Small intestine (tissue), 7 donors: Measurements from ENCODE around the gene KLK15. TPM values are rescaled to one million over a fixed set of nuclear protein-coding genes. Genes with fewer than 3 reads are reported as not detected.
A peak's percentile ranks its signal among the peaks of the same experiment; 100 is the strongest.

ENCODE experiments used
- DNase-seq, 2 donors: peaks; one replicate each; pipeline versions ENCODE4 v3.0.0 to v3.0.0-alpha.2; 2013
- FAIRE-seq: peaks from 2 replicates; lab custom pipeline; 2012; peaks lifted over from hg19 to GRCh38; lab: Jason Lieb, UNC
- H3K27ac ChIP-seq, 3 donors: one replicate each; pipeline ENCODE4 v1.5.1; 2013; ENCODE audit warnings: low read length in 2 of 3, mild to moderate bottlenecking in 2 of 3, control low read depth in 1 of 3, inconsistent platforms in 1 of 3, low read depth in 1 of 3, moderate library complexity in 1 of 3
- H3K27me3 ChIP-seq, 3 donors: one replicate each; pipeline ENCODE4 v1.6.1; 2013; ENCODE audit warnings: low read length in 3 of 3, inconsistent platforms in 1 of 3; ENCODE audit not compliant: control insufficient read depth in 3 of 3, insufficient read depth in 3 of 3
- H3K36me3 ChIP-seq, 3 donors: one replicate each; pipeline ENCODE4 v1.6.1; 2013; ENCODE audit warnings: low read length in 3 of 3, inconsistent platforms in 1 of 3, low read depth in 1 of 3, mild to moderate bottlenecking in 1 of 3, moderate library complexity in 1 of 3; ENCODE audit not compliant: control insufficient read depth in 3 of 3, insufficient read depth in 2 of 3
- H3K4me1 ChIP-seq, 3 donors: one replicate each; pipeline ENCODE4 v1.6.1; 2013; ENCODE audit warnings: low read length in 2 of 3, inconsistent platforms in 1 of 3, low read depth in 1 of 3, mild to moderate bottlenecking in 1 of 3, moderate library complexity in 1 of 3; ENCODE audit not compliant: control insufficient read depth in 3 of 3, insufficient read depth in 2 of 3
- H3K4me3 ChIP-seq, 3 donors: one replicate each; pipeline ENCODE4 v1.5.1; 2013; ENCODE audit warnings: low read length in 3 of 3, control low read depth in 1 of 3, inconsistent platforms in 1 of 3, low read depth in 1 of 3, mild to moderate bottlenecking in 1 of 3, moderate library complexity in 1 of 3
- H3K9me3 ChIP-seq, 2 donors: one replicate each; pipeline ENCODE4 v1.6.1; 2013; ENCODE audit warnings: low read depth in 1 of 2, low read length in 1 of 2; ENCODE audit not compliant: control insufficient read depth in 2 of 2, insufficient read depth in 1 of 2
- WGBS, 3 donors: extraction: QIAGEN DNeasy Blood & Tissue Kit; methylation state at CpG; one replicate each; pipeline ENCODE4 v1.1.7; 2013; 5-methylcytosine and 5-hydroxymethylcytosine counted together
- polyA plus RNA-seq, 4 donors: library from polyadenylated mRNA; stranded (reverse) in 3 of 4; unstranded in 1 of 4; fragments of 200-250 nt in 3 of 4; fragments of 120-200 nt in 1 of 4; gene quantifications; one replicate each; pipeline versions ENCODE4 v1.2.1 to v1.2.3, GENCODE V29; 2013
- donor health status: healthy with polysubstance abuse.
- donor health status: control.
- donor health status: control.
- donor health status: Bipolar disorder and iron deficiency.
- donor health status: healthy.

KLK15 gene
- polyA plus RNA-seq, 4 donors = 0.24 TPM; not detected in 3

DNA sequence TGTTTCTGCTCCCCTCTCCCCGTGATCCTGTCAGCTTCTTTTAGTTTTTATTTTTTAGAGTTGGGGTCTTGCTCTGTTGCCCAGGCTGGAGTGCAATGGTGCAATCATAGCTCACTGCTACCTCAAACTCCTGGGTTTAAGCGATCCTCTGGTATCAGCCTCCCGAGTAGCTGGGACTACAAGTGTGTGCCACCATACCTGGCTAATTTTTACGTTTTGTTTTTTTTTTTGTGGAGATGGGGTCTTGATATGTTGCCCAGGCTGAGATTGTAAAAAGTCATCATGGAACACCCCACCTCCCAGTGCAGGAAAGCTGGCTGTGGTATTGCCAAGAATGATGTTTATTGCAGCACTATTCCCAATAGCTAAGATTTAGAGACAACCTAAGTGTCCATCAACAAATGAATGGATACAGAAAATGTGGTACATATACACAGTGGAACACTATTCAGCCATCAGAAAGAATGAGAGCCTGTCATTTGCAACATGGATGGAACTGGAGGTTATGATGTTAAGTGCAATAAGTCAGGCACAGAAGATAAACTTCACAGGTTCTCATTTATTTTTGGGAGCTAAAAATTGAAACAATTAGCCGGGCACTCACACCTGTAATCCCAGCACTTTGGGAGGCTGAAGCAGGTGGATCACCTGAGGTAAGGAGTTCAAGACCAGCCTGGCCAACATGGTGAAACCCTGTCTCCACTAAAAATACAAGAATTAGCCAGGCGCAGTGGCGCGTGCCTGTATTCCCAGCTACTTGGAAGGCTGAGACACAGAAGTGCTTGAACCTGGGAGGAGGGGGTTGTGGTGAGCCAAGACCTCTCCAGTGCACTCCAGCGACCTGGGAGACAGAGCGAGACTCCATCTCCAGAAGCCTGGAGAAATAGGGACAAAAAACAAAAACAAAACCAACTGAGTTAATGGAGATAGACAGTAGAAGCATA is 6.6 kb upstream of the KLK15 start:
- no peaks in the 10 kb centered on the region for H3K36me3 ChIP-seq
- FAIRE-seq = no peak
- no peak overlapping the region for H3K27ac ChIP-seq
- peaks cover 0 to 6% (median 0%) of the 10 kb centered on the region in 3 donors for H3K4me1 ChIP-seq
- H3K4me3 ChIP-seq = no peak overlapping the region
- no peak for DNase-seq
- peaks cover 0 to 9% of the 10 kb centered on the region in 2 donors for H3K9me3 ChIP-seq
- 78 to 80% (median 79%) methylated on average over 10 of the region's 10 CpGs for WGBS, 3 donors
- peaks cover 0 to 9% (median 5%) of the 10 kb centered on the region in 3 donors for H3K27me3 ChIP-seq

- H3K36me3 ChIP-seq = no peaks in the 10 kb centered on the region
Measured at GRCh38 chr19:50838239-50838638, 4.9 kb upstream of the KLK15 start.

DNA sequence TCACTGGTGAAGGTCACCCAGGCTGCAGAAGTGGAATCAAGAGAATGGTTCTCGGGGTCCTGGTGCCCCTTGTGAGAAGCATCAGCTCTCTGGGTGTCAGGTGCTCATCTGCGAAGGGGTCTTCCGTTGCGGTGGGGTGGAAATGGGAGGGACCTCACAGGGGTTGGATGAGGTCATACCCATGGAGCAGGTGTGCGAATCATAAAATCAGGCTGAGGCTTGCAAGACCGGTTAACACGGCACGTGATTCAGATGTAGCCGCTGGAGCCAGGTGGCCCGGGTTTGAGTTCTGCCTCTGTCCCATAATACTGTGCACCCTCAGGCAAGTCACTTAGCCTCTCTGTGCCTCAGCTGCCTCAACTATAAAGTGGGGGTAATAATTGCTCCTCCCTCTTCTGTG is 3.9 kb upstream of the KLK15 start:
- H3K4me1 ChIP-seq = peaks cover 0 to 6% (median 0%) of the 10 kb centered on the region in 3 donors
- H3K9me3 ChIP-seq = peaks cover 0 to 2% of the 10 kb centered on the region in 2 donors
- peak in 1 of 2 donors; percentile 50 for DNase-seq
- H3K4me3 ChIP-seq = no peak overlapping the region
- peaks cover 0 to 5% (median 5%) of the 10 kb centered on the region in 3 donors for H3K27me3 ChIP-seq
- no peak overlapping the region for H3K27ac ChIP-seq
- no peaks in the 10 kb centered on the region for H3K36me3 ChIP-seq
- 15 to 57% (median 32%) methylated on average over 10 of the region's 10 CpGs for WGBS, 3 donors
- no peak for FAIRE-seq

More at GRCh38 chr19:50838239-50838638, 4.9 kb upstream of the KLK15 start:
- H3K4me1 ChIP-seq = peaks cover 0 to 6% (median 0%) of the 10 kb centered on the region in 3 donors
- no peak overlapping the region for H3K4me3 ChIP-seq
- FAIRE-seq (no peak), DNase-seq (no peak)
- H3K27ac ChIP-seq = no peak overlapping the region
- H3K27me3 ChIP-seq = peaks cover 0 to 5% (median 5%) of the 10 kb centered on the region in 3 donors
- H3K9me3 ChIP-seq = peaks cover 0 to 3% of the 10 kb centered on the region in 2 donors
- WGBS, 3 donors = 18 to 31% (median 29%) methylated on average over 6 of the region's 6 CpGs

- no peaks in the 10 kb centered on the region for H3K9me3 ChIP-seq
- WGBS, 3 donors = 14 to 47% (median 30%) methylated on average over 19 of the region's 19 CpGs
- peaks cover 0 to 6% (median 0%) of the 10 kb centered on the region in 3 donors for H3K4me1 ChIP-seq
- no peaks in the 10 kb centered on the region for H3K36me3 ChIP-seq
- DNase-seq (no peak), FAIRE-seq (no peak)
- H3K4me3 ChIP-seq = no peak overlapping the region
- H3K27ac ChIP-seq = no peak overlapping the region
- H3K27me3 ChIP-seq = peaks cover 0 to 5% (median 5%) of the 10 kb centered on the region in 3 donors
Measured at GRCh38 chr19:50836543-50837195, 3.3 kb upstream of the KLK15 start.

DNA sequence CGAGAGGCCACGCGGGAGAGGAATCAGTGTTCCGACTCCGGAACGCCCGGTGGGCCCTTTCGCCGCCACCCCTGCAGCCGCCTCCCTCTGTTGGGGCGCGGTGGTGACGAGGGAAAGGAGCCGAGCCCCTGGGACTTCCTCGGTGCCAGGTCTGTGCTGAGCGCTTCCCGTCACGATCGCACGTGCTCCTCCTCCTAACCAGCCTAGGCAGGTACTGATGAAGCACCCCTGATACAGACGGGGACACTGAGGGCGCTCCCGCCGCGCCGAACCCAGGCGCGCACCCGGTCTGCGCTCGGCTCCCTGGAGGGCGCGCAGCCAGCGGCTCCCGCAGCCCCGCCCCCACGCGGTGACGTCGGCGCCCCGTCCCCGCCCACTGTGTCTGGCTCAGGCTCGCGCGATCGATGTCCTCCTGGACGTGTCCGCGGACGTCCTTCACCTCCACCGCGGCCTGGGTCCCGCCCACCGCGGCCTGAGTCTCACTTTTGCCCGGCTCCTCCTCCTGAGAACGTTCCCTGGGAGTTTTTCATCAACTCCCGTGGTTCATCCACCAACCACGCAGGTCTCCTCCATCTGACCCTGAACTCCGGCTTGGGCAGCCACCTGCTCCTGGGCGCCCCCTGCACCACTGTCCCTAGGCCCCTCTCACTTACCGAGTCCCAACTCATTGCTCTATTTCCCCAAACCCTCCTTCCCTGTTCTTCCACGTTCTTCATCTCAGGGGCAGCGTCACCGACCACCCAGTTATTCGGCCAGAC is 2.6 kb upstream of the KLK15 start:
- DNase-seq (peak; percentile 83 to 89), FAIRE-seq (no peak)
- H3K9me3 ChIP-seq = no peaks in the 10 kb centered on the region
- no peaks in the 10 kb centered on the region for H3K36me3 ChIP-seq
- H3K27ac ChIP-seq = peak overlapping the region in 1 of 3 donors; percentile 49
- peak overlapping the region; percentile 39 to 57 (median 53) for H3K4me3 ChIP-seq
- H3K27me3 ChIP-seq = peaks cover 0 to 5% (median 5%) of the 10 kb centered on the region in 3 donors
- peaks cover 0 to 6% (median 0%) of the 10 kb centered on the region in 3 donors for H3K4me1 ChIP-seq
- WGBS, 3 donors = 2% methylated on average over 50 to 67 of the region's 67 CpGs

DNA sequence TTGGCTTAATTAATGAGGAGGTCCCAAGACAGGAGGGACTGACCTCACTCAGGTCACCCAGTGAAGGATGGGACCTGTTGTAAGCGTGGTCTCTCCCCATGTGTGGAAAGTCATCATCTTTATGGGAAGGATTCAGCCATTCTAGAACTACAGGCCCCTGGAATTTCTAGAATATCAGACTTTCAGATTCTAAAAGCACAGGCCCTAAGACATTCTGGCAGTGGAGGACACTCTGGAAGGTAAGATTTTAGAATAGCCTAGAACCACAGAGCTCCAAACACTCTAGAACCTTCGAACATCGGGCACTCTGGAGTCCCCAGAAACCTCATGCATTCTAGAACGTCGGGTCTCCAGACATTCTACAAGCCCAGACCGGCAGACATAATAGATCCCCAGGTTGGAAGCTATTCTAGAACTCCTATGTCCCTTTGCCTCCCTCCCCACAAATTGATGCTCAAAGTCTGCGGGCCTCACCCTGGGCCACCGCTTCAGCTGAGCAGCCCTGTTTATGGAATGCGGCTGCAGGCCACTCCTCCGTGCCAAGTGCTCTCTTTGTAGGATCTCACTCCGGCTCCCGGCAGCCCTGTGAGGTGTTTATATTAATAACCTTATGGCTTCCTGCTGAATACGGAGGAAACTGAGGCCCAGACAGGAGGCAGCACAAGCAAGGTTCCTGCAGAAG is 1.9 kb upstream of the KLK15 start:
- peaks cover 0 to 5% (median 5%) of the 10 kb centered on the region in 3 donors for H3K27me3 ChIP-seq
- H3K4me3 ChIP-seq = peak overlapping the region; percentile 39 to 57 (median 53)
- no peaks in the 10 kb centered on the region for H3K36me3 ChIP-seq
- DNase-seq (peak in 1 of 2 donors; percentile 64), FAIRE-seq (no peak)
- H3K9me3 ChIP-seq = no peaks in the 10 kb centered on the region
- peaks cover 0 to 6% (median 0%) of the 10 kb centered on the region in 3 donors for H3K4me1 ChIP-seq
- peak overlapping the region in 1 of 3 donors; percentile 49 for H3K27ac ChIP-seq
- 18 to 30% (median 27%) methylated on average over 13 of the region's 13 CpGs for WGBS, 3 donors

DNA sequence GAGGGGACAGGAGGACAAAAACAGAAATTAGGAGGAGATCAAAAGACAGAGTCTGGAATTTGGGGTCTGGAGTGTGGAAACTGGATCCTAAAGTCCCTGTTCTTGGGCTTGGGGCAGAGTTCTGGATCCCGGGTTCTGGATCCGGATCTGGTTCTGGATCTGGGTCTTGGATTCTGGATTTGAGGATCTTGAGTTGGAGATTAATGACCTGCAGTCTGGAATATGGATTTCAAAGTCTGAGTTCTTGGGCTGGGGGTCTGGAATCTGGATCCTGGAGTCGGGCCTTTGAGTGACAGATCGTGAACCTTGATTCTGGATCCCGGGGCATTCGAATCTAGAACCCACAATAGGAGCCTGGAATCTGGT is 411 bp upstream of the KLK15 start:
- Histone ChIP-seq H3K27me3 (peaks cover 0 to 5% (median 4%) of the 10 kb centered on the region in 3 donors), H3K4me1 (peaks cover 0 to 6% (median 0%) of the 10 kb centered on the region in 3 donors), H3K27ac (no peak overlapping the region), H3K9me3 (no peaks in the 10 kb centered on the region), H3K4me3 (no peak overlapping the region), H3K36me3 (no peaks in the 10 kb centered on the region)
- WGBS, 3 donors = 90 to 93% (median 92%) methylated on average over 6 of the region's 6 CpGs
- no peak for DNase-seq
- no peak for FAIRE-seq
